ENCODE measurements around the gene RAF1.
A peak's percentile ranks its signal among the peaks of the same experiment; 100 is the strongest.
"Not testable (repeated sequence)": the region's sequence is repeated elsewhere in the genome, so short reads cannot be mapped to it uniquely, and the experiment has no call there.

The RAF1 gene

GRCh38 chr3:12653747-12654146, 10.2 kb downstream of the RAF1 start:
- no peaks in the 10 kb centered on the region for H3K36me3 ChIP-seq (replicated peaks)
- H3K27ac ChIP-seq = no peak overlapping the region
- H3K27me3 ChIP-seq (replicated peaks) = no peaks in the 10 kb centered on the region
- TF ChIP-seq, protein P1, sequence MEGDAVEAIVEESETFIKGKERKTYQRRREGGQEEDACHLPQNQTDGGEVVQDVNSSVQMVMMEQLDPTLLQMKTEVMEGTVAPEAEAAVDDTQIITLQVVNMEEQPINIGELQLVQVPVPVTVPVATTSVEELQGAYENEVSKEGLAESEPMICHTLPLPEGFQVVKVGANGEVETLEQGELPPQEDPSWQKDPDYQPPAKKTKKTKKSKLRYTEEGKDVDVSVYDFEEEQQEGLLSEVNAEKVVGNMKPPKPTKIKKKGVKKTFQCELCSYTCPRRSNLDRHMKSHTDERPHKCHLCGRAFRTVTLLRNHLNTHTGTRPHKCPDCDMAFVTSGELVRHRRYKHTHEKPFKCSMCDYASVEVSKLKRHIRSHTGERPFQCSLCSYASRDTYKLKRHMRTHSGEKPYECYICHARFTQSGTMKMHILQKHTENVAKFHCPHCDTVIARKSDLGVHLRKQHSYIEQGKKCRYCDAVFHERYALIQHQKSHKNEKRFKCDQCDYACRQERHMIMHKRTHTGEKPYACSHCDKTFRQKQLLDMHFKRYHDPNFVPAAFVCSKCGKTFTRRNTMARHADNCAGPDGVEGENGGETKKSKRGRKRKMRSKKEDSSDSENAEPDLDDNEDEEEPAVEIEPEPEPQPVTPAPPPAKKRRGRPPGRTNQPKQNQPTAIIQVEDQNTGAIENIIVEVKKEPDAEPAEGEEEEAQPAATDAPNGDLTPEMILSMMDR (IDR thresholded peaks at IDR 0.05; ENCODE audit: low read depth, low read length, missing control alignments) = no peak
- no peak for DNase-seq
- in situ Hi-C loops (cut with HindIII; ENCODE audit: low pct_ligation_motif_present, low sequenced_read_pairs) = no loop called here
- no peak overlapping the region for H3K4me3 ChIP-seq (ENCODE audit: low read depth, low read length)

- in situ Hi-C loops (cut with HindIII; ENCODE audit: low pct_ligation_motif_present, low sequenced_read_pairs) = no loop called here
- Histone ChIP-seq H3K27me3 (replicated peaks) (no peaks in the 10 kb centered on the region), H3K36me3 (replicated peaks) (no peaks in the 10 kb centered on the region), H3K27ac (no peak overlapping the region), H3K4me3 (ENCODE audit: low read depth, low read length) (no peak overlapping the region)
- DNase-seq = no peak
- TF ChIP-seq, protein P1 (IDR thresholded peaks at IDR 0.05; ENCODE audit: low read depth, low read length, missing control alignments) = no peak
These were observed 15.4 kb downstream of the RAF1 start for GRCh38 chr3:12648384-12648959.

DNA sequence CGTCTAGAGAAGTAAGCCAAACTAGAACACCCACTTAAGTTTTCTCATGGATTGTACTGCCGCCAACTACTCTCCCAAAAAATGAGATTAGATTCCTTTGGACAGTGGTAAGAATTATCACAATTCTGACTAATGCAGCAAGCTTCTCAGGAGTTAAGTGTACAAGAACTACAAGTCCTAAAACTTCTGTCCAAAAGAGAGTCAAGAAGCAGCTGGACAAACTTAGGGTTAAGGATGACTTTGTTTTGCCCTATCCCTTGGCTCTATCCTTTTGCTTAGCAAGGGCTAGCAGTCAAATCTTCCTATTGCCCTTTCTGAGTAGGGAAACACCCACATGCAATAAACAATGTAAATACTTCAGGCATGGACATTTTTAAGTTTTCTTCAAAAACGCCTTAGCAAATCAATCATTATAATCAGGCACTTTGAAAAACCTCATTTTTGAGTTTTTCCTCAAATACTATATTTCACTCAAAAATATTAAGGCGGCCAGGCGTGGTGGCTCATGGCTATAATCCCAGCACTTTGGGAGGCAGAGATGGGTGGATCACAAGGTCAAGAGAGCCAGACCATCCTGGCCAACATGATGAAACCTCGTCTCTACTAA, 19.5 kb downstream of the RAF1 start:
- TF ChIP-seq, protein P1 (IDR thresholded peaks at IDR 0.05; ENCODE audit: low read depth, low read length, missing control alignments) = no peak
- in situ Hi-C loops (cut with HindIII; ENCODE audit: low pct_ligation_motif_present, low sequenced_read_pairs) = no loop called here
- no peaks in the 10 kb centered on the region for H3K27me3 ChIP-seq (replicated peaks)
- peak; percentile 52 for DNase-seq
- H3K36me3 ChIP-seq (replicated peaks) = no peaks in the 10 kb centered on the region
- peak overlapping the region; percentile 46 for H3K27ac ChIP-seq
- H3K4me3 ChIP-seq (ENCODE audit: low read depth, low read length) = no peak overlapping the region

GRCh38 chr3:12643724-12644123, 20.2 kb downstream of the RAF1 start:
- Histone ChIP-seq H3K27me3 (replicated peaks) (no peaks in the 10 kb centered on the region), H3K27ac (peak overlapping the region; percentile 46), H3K36me3 (replicated peaks) (no peaks in the 10 kb centered on the region), H3K4me3 (ENCODE audit: low read depth, low read length) (no peak overlapping the region)
- in situ Hi-C loops (cut with HindIII; ENCODE audit: low pct_ligation_motif_present, low sequenced_read_pairs) = no loop called here
- DNase-seq = no peak
- TF ChIP-seq, protein P1 (IDR thresholded peaks at IDR 0.05; ENCODE audit: low read depth, low read length, missing control alignments) = no peak

DNA sequence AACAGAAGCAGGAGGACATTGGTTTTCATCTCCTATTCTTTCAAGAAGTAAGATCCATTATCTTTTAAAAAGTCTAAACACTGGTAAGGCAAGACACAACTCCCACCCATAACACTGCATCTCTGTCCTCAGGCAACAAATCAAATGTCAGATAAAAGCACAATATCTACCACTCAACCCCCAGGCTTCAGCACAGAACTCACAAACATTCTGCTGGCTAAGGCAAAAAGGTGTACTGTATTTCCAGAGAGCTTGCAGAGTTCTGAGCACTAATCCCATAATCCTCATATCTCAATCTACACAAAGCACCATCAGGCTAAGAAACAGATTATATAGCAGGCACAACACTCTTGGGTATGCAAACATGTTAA, 20.9 kb downstream of the RAF1 start:
- Histone ChIP-seq H3K4me3 (ENCODE audit: low read depth, low read length) (no peak overlapping the region), H3K27ac (no peak overlapping the region), H3K27me3 (replicated peaks) (no peaks in the 10 kb centered on the region), H3K36me3 (replicated peaks) (no peaks in the 10 kb centered on the region)
- DNase-seq = no peak
- TF ChIP-seq, protein P1 (IDR thresholded peaks at IDR 0.05; ENCODE audit: low read depth, low read length, missing control alignments) = no peak
- in situ Hi-C loops (cut with HindIII; ENCODE audit: low pct_ligation_motif_present, low sequenced_read_pairs) = no loop called here

GRCh38 chr3:12640853-12641252, 23.1 kb downstream of the RAF1 start:
- H3K4me3 ChIP-seq (ENCODE audit: low read depth, low read length); DNase-seq; H3K36me3 ChIP-seq (replicated peaks); H3K27me3 ChIP-seq (replicated peaks); in situ Hi-C loops (cut with HindIII; ENCODE audit: low pct_ligation_motif_present, low sequenced_read_pairs); H3K27ac ChIP-seq: not testable (repeated sequence)

Data from brain microvascular endothelial cell (primary cell).